Ishikawa (cell line): ENCODE data around the gene ZNF584.

ENCODE experiments used
- CEBPB ChIP-seq: IDR thresholded peaks from 2 replicates; pipeline ENCODE4 v1.6.1; 2012
- CREB1 ChIP-seq: IDR thresholded peaks from 2 replicates; pipeline ENCODE4 v1.6.1; 2012; ENCODE audit warnings: low read depth
- EGR1 ChIP-seq: IDR thresholded peaks from 2 replicates; pipeline ENCODE4 v1.6.1; 2012
- EP300 ChIP-seq: IDR thresholded peaks from 2 replicates; pipeline ENCODE4 v1.6.1; 2012; ENCODE audit warnings: borderline replicate concordance
- FOXM1 ChIP-seq: IDR thresholded peaks from 2 replicates; pipeline ENCODE4 v1.6.1; 2012; ENCODE audit warnings: low read depth, borderline replicate concordance
- MAX ChIP-seq: IDR thresholded peaks from 2 replicates; pipeline ENCODE4 v1.6.1; 2012
- RAD21 ChIP-seq: IDR thresholded peaks from 2 replicates; pipeline ENCODE4 v1.6.1; 2012; ENCODE audit warnings: low read depth
- REST ChIP-seq: IDR thresholded peaks from 2 replicates; pipeline ENCODE4 v1.6.1; 2012; ENCODE audit warnings: low read depth, mild to moderate bottlenecking
- TAF1 ChIP-seq: IDR thresholded peaks from 2 replicates; pipeline ENCODE4 v1.6.1; 2012; ENCODE audit warnings: low read depth, mild to moderate bottlenecking
- TCF12 ChIP-seq: IDR thresholded peaks from 2 replicates; pipeline ENCODE4 v1.6.1; 2012; ENCODE audit warnings: low read depth
- TEAD4 ChIP-seq: IDR thresholded peaks from 2 replicates; pipeline ENCODE4 v1.6.1; 2012
- USF1 ChIP-seq: IDR thresholded peaks from 2 replicates; pipeline ENCODE4 v1.6.1; 2012
- YY1 ChIP-seq: IDR thresholded peaks from 2 replicates; pipeline ENCODE4 v1.6.1; 2012; ENCODE audit warnings: low read depth
- ZBTB7A ChIP-seq: IDR thresholded peaks from 2 replicates; pipeline ENCODE4 v1.6.1; 2012; ENCODE audit warnings: low read depth

GRCh38 chr19:58393725-58394033, 14.8 kb upstream of the ZNF584 start:
- TF ChIP-seq YY1 (no peak), RAD21 (no peak), ZBTB7A (no peak), EP300 (no peak), MAX (no peak), REST (no peak), TAF1 (no peak), FOXM1 (no peak), TCF12 (no peak), CREB1 (no peak), CEBPB (no peak), USF1 (no peak), TEAD4 (no peak), EGR1 (no peak)
